ENCODE measurements around the gene MED8.

GRCh38 chr1:43354471-43354870, 35.1 kb downstream of the MED8 start:
- no peak for TF ChIP-seq POLR2A (IDR thresholded peaks at IDR 0.05; ENCODE audit: low read depth, low read length)
- TF ChIP-seq CBX5 (IDR thresholded peaks at IDR 0.05; ENCODE audit: low read depth): no peak
- TF ChIP-seq EZH2 (IDR thresholded peaks at IDR 0.05; ENCODE audit: borderline replicate concordance, control insufficient read depth, low read depth, low read length): no peak
- TF ChIP-seq FOS (IDR thresholded peaks at IDR 0.05; ENCODE audit: borderline replicate concordance, extremely low read depth, insufficient read length): no peak
- TF ChIP-seq CTCF (IDR thresholded peaks at IDR 0.05 in 2 of 3, conservative IDR thresholded peaks at IDR 0.05 in 1 of 3; ENCODE audit: control insufficient read depth in 2 of 3, extremely low read depth in 1 of 3, insufficient read depth in 1 of 3, low read depth in 3 of 3, low read length in 3 of 3): no peak
- TF ChIP-seq RFX5 (IDR thresholded peaks at IDR 0.05; ENCODE audit: low read depth, low read length): no peak
- TF ChIP-seq CBFB (IDR thresholded peaks at IDR 0.05; ENCODE audit: low read depth): no peak
- TF ChIP-seq POLR2AphosphoS2 (IDR thresholded peaks at IDR 0.05; ENCODE audit: low read depth, low read length): no peak
- no peak for TF ChIP-seq YY1 (IDR thresholded peaks at IDR 0.05; ENCODE audit: low read depth, low read length)
- TF ChIP-seq DPF2 (IDR thresholded peaks at IDR 0.05): no peak
